Esophagus squamous epithelium (tissue), 4 donors: Measurements from ENCODE around the gene MAT2A.

Source experiments
- CTCF ChIP-seq, 6 experiments: fragments of 450-650 bp in 4 of 6; fragments of 200-600 bp in 2 of 6; sonication (generic) in 2 of 6; IDR thresholded peaks; one replicate each; pipeline ENCODE4 v1.5.1; 2016 to 2019; ENCODE audit warnings: antibody characterized with exemption in 6 of 6, mild to moderate bottlenecking in 4 of 6, moderate library complexity in 4 of 6
- POLR2A ChIP-seq, 4 donors: fragments of 450-650 bp; IDR thresholded peaks; one replicate each; pipeline ENCODE4 v1.6.1; 2017; ENCODE audit warnings: antibody characterized with exemption in 4 of 4, mild to moderate bottlenecking in 4 of 4, moderate library complexity in 3 of 4

DNA sequence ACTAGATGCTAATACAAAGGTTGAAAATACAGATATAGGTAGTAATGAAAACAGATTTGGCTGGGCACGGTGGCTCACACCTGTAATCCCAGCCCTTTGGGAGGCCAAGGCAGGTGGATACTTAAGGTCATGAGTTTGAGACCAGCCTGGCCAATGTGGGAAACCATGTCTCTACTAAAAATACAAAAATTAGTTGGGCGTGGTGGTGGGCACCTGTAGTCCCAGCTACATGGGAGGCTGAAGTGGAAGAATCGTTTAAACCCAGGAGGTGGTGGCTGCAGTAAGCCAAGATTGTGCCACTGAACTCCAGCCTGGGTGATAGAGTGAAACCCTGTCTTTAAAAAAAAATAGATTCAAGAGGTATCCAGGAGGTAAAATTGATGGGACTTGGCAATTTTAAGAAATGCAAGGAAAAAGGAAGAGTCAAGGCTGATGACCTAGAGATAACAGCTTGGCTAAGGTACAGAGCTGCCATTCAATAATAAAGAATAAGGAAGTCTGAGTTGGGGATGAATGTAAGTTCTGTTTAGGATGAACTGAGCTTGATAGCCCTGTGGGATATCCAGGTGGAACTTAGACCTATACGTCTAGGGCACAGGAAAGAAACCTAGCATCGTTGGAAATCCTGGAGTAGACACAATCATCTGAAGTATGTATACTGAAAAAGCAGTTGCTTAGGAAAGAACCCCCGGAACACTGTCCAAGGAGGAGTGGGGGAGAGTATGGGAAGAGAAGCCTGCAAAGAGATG is 9.1 kb downstream of the MAT2A start:
- TF ChIP-seq CTCF (IDR thresholded peaks at IDR 0.05) = no peak
- no peak for TF ChIP-seq POLR2A (IDR thresholded peaks at IDR 0.05)
